Measurements from ENCODE around the gene CCSER1.
"Not testable (repeated sequence)": the region's sequence is repeated elsewhere in the genome, so short reads cannot be mapped to it uniquely, and the experiment has no call there.

Gene CCSER1

DNA sequence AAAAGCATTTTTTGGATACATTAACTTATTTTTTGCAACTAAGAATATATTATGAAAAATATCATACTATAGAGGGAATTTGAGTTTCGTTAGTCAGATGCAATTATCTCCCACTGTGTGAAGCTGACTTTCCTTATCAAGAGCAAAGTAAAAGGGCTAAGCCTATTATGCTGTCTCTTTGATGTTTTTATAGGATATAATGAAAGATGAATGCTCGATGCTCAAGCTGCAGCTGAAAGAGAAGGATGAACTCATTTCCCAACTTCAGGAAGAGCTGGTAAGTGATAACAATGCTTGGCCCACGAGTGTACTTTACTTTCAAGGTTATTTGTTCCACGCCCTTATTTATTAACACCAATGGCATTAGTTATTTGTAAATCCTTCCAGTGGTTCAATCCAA, 688.4 kb downstream of the CCSER1 start:
- TF ChIP-seq, protein P1, sequence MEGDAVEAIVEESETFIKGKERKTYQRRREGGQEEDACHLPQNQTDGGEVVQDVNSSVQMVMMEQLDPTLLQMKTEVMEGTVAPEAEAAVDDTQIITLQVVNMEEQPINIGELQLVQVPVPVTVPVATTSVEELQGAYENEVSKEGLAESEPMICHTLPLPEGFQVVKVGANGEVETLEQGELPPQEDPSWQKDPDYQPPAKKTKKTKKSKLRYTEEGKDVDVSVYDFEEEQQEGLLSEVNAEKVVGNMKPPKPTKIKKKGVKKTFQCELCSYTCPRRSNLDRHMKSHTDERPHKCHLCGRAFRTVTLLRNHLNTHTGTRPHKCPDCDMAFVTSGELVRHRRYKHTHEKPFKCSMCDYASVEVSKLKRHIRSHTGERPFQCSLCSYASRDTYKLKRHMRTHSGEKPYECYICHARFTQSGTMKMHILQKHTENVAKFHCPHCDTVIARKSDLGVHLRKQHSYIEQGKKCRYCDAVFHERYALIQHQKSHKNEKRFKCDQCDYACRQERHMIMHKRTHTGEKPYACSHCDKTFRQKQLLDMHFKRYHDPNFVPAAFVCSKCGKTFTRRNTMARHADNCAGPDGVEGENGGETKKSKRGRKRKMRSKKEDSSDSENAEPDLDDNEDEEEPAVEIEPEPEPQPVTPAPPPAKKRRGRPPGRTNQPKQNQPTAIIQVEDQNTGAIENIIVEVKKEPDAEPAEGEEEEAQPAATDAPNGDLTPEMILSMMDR (IDR thresholded peaks at IDR 0.05; ENCODE audit: low read depth, low read length, missing control alignments): no peak
- H3K4me3 ChIP-seq (ENCODE audit: low read depth, low read length): no peak overlapping the region
- in situ Hi-C loops (cut with HindIII; ENCODE audit: low sequenced_read_pairs): no loop called here
- no peak for DNase-seq (ENCODE audit: low read depth)

GRCh38 chr4:90816754-90817153, 689.6 kb downstream of the CCSER1 start:
- TF ChIP-seq, protein P1 (IDR thresholded peaks at IDR 0.05; ENCODE audit: low read depth, low read length, missing control alignments): no peak
- DNase-seq (ENCODE audit: low read depth): no peak
- in situ Hi-C loops (cut with HindIII; ENCODE audit: low sequenced_read_pairs): no loop called here
- no peak overlapping the region for H3K4me3 ChIP-seq (ENCODE audit: low read depth, low read length)

- no peak for DNase-seq (ENCODE audit: low read depth)
- H3K4me3 ChIP-seq (ENCODE audit: low read depth, low read length): no peak overlapping the region
- TF ChIP-seq, protein P1 (IDR thresholded peaks at IDR 0.05; ENCODE audit: low read depth, low read length, missing control alignments): no peak
- in situ Hi-C loops (cut with HindIII; ENCODE audit: low sequenced_read_pairs): no loop called here
Measured at GRCh38 chr4:90824266-90825150, 697.3 kb downstream of the CCSER1 start.

DNA sequence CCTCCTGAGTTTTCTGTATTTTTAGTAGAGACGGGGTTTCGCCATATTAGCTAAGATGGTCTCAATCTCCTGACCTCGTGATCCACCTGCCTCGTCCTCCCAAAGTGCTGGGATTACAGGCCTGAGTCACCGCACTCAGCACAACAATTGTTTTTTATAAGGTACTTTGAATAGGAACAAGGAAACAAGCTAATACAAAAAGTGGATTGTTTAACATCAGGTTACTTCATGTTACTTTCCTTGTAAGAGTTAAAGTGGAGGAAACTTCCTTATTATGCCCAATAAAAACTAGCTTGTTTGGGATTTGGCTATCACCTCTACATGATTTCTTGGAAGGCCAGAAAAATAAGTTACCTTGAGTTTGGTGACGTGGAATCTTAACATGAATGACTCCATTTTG, 698.7 kb downstream of the CCSER1 start:
- no peak for DNase-seq (ENCODE audit: low read depth)
- TF ChIP-seq, protein P1 (IDR thresholded peaks at IDR 0.05; ENCODE audit: low read depth, low read length, missing control alignments): no peak
- H3K4me3 ChIP-seq (ENCODE audit: low read depth, low read length): no peak overlapping the region
- in situ Hi-C loops (cut with HindIII; ENCODE audit: low sequenced_read_pairs): no loop called here

GRCh38 chr4:90833706-90834105, 706.5 kb downstream of the CCSER1 start:
- TF ChIP-seq, protein P1 (IDR thresholded peaks at IDR 0.05; ENCODE audit: low read depth, low read length, missing control alignments): no peak
- in situ Hi-C loops (cut with HindIII; ENCODE audit: low sequenced_read_pairs): no loop called here
- H3K4me3 ChIP-seq (ENCODE audit: low read depth, low read length): no peak overlapping the region

DNA sequence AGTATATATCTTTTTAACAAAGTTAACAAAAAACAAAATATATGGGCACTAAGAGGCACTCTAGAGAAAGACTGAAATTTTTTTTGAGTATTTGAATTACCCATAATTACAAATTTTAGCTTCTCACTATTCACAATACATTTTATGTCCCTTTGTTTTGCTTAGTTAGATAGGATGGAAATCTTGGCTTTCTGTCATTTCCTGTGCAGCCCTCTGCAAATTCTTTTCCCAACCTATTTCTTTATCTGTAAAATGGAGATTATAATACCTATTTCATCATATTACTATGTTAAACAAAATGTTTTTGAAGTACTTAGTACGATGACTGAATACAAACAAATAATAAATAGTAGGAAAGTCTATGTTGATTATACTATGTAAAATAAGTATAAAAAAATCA, 710.0 kb downstream of the CCSER1 start:
- DNase-seq (ENCODE audit: low read depth): no peak
- in situ Hi-C loops (cut with HindIII; ENCODE audit: low sequenced_read_pairs): no loop called here
- TF ChIP-seq, protein P1 (IDR thresholded peaks at IDR 0.05; ENCODE audit: low read depth, low read length, missing control alignments): no peak
- H3K4me3 ChIP-seq (ENCODE audit: low read depth, low read length): no peak overlapping the region

More at GRCh38 chr4:90833706-90834105, 706.5 kb downstream of the CCSER1 start:
- DNase-seq (ENCODE audit: low read depth): no peak

- H3K4me3 ChIP-seq (ENCODE audit: low read depth, low read length); in situ Hi-C loops (cut with HindIII; ENCODE audit: low sequenced_read_pairs): not testable (repeated sequence)
Measured at GRCh38 chr4:90838859-90839258, 711.7 kb downstream of the CCSER1 start.

More at GRCh38 chr4:90838859-90839258, 711.7 kb downstream of the CCSER1 start:
- not testable (repeated sequence) for DNase-seq (ENCODE audit: low read depth)
